GM10266 (cell line): Measurements from ENCODE around the gene TMEM163.

Experiments
- DNase-seq: peaks from one replicate; pipeline ENCODE4 v3.0.0; 2012; ENCODE audit errors: extremely low spot score
- CTCF ChIP-seq: IDR thresholded peaks from 2 replicates; pipeline ENCODE4 v1.5.1; 2012; ENCODE audit warnings: mild to moderate bottlenecking, low read depth; ENCODE audit not compliant: control insufficient read depth, insufficient read depth; ENCODE audit errors: missing control alignments

TMEM163 gene

GRCh38 chr2:134647607-134648256 lies 71.1 kb downstream of the TMEM163 start:
- no peak for DNase-seq
- no peak for TF ChIP-seq CTCF

GRCh38 chr2:134642938-134643337 lies 75.9 kb downstream of the TMEM163 start:
- DNase-seq, result no peak
- no peak for TF ChIP-seq CTCF

- DNase-seq, result peak; percentile 22
- TF ChIP-seq CTCF, result no peak
Observed at GRCh38 chr2:134640494-134640893, 78.3 kb downstream of the TMEM163 start.

GRCh38 chr2:134639265-134639664 lies 79.5 kb downstream of the TMEM163 start:
- TF ChIP-seq CTCF, result no peak
- no peak for DNase-seq

GRCh38 chr2:134636714-134637113 lies 82.1 kb downstream of the TMEM163 start:
- no peak for DNase-seq
- no peak for TF ChIP-seq CTCF

GRCh38 chr2:134634054-134634753 lies 84.6 kb downstream of the TMEM163 start:
- no peak for TF ChIP-seq CTCF
- DNase-seq, result no peak

GRCh38 chr2:134630504-134631159 lies 88.2 kb downstream of the TMEM163 start:
- TF ChIP-seq CTCF, result no peak
- DNase-seq, result no peak
